Retinal pigment epithelial cell (primary cell): ENCODE results near the gene RHOU.

Source experiments
- DNase-seq: peaks from one replicate; pipeline ENCODE4 v3.0.0-alpha.2; 2010; ENCODE audit warnings: low read depth
- H3K4me3 ChIP-seq: 2 replicates; pipeline ENCODE4 v1.5.1; 2011; ENCODE audit warnings: mild to moderate bottlenecking, low read length, control low read depth, moderate library complexity
- CTCF ChIP-seq: conservative IDR thresholded peaks from 2 replicates; pipeline ENCODE4 v1.5.1; 2011; ENCODE audit warnings: low read depth, low read length, control low read depth, inconsistent platforms

Gene RHOU

GRCh38 chr1:228794173-228794572 is 58.9 kb downstream of the RHOU start:
- no peak overlapping the region for H3K4me3 ChIP-seq
- TF ChIP-seq CTCF, result no peak
- DNase-seq, result no peak

GRCh38 chr1:228794810-228795209 is 59.5 kb downstream of the RHOU start:
- TF ChIP-seq CTCF, result no peak
- no peak for DNase-seq
- no peak overlapping the region for H3K4me3 ChIP-seq

GRCh38 chr1:228795596-228795995 is 60.3 kb downstream of the RHOU start:
- DNase-seq, result no peak
- no peak overlapping the region for H3K4me3 ChIP-seq
- no peak for TF ChIP-seq CTCF
